GM19240 (cell line): Measurements from ENCODE around the gene TMOD3.
A peak's percentile ranks its signal among the peaks of the same experiment; 100 is the strongest.
"Not testable (repeated sequence)": the region's sequence is repeated elsewhere in the genome, so short reads cannot be mapped to it uniquely, and the experiment has no call there.

Source experiments
- DNase-seq: peaks from one replicate; pipeline ENCODE4 v3.0.0; 2011; ENCODE audit warnings: low spot score; ENCODE audit not compliant: insufficient read length

Gene TMOD3

DNA sequence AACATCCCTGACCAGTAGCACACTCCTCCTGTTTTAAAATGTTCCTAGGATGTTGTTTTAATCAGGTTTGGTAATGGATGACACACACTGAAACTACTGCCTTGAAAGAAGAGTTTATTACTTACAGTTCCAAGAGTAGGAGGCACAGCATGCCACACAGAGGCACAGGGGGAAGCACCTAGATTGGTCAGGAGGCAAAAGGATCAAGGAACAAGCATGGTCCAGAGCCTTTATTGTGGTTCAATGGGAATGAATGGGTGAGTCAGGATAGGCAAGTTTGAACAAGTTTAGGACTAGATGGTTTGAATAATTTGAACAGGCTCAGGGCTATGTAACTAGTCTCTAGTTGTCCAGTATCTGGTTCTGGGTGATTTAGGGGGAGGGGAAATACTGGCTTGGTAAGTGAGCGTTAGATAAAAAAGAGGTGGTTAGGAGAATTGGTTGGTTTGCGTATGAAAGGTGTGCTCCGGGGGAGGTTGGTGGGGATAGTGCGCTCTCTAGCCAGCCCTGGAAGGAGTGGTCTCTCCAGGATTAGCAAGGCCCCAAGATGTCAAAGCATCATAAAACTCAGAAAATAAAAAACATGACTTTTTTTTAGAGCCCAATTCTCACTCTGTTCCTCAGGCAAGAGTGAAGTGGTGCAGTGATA is 35.1 kb downstream of the TMOD3 start:
- DNase-seq, result no peak

DNA sequence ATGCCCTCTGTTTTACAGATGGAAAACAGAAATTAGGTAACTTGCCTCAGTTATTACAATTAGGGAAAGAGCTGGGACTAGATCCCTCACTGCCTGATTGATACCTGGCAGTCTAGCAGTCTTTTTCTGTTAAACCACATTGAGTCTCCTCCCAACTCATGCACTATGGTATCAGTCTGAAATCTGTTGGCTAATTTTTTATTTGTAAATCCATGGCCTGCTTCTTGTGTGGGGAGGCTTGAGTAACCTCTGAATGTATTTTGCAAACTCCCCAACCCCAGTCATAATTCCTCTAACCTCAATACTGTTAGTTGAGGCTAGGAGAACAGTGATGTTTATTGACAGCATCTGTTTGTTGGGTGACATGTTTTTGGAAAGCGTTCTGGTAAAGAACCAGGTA is 35.9 kb downstream of the TMOD3 start:
- DNase-seq, result no peak

DNA sequence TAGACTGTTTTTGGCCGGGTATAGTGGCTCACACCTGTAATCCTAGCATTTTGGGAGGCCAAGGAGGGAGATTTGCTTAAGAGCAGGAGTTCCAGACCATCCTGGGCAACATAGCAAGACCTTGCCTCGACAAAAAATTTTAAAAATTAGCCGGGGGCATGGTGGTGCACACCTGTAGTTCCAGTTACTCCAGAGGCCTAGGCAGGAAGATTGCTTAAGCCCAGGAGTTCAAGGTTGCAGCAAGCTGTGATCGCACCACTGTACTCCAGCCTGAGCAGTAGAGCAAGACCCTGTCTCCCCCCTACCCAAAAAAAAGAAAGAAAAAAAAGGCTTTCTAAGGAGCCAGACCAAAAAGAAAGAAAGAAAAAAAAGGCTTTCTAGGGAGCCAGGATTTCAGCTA is 36.7 kb downstream of the TMOD3 start:
- no peak for DNase-seq

DNA sequence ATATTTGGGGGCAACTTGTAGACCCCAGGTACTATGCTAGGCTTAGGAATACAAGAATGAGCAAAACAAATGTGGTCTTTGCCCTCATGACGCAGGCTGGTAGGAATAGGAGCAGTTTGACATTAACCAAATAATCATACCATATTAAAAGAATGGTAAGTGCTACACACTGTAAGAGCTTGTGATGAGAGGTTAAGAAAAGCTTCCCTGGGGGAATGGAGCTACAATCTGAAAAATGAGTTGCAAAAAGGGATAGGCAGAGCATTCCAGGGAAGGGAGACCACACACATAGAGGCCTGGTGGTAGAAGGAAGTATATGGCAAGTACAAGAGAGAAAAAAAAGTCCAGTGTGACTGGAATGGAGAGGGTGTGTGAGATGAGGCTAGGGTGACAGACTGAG is 37.3 kb downstream of the TMOD3 start:
- no peak for DNase-seq

DNA sequence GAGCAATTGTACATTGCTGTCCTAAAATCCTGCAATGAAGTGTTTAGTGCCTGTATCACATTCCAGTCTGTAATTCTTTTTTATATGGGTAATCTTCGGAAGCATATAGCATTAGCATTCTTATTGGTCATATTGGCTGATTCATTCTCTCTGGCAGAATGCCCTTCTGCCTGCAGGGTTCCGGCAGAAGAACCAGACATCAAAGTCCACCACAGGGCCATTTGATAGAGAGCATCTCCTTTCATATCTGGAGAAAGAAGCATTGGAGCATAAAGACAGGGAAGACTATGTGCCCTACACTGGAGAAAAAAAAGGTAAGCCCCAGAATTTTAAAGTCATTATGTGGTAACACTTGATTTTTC is 39.6 kb downstream of the TMOD3 start:
- DNase-seq, result no peak

DNA sequence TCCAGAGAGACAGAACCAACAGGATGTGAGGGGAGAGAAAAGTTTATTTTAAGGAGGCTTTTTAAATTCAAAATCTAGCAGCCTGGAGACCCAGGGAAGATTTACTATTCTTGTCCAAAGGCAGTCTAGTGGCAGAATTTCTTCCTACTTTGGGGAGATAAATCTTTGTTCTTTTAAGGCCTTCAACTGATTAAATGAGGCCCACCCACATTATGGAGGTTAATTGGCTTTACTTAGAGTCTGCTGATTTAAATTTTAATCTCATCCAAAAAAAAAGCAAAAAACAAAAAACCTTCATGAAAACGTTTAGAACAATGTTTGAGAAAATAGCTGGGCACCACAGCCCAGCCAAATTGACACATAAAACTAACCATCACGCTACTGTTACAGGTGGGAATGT is 41.3 kb downstream of the TMOD3 start:
- DNase-seq, result no peak

DNA sequence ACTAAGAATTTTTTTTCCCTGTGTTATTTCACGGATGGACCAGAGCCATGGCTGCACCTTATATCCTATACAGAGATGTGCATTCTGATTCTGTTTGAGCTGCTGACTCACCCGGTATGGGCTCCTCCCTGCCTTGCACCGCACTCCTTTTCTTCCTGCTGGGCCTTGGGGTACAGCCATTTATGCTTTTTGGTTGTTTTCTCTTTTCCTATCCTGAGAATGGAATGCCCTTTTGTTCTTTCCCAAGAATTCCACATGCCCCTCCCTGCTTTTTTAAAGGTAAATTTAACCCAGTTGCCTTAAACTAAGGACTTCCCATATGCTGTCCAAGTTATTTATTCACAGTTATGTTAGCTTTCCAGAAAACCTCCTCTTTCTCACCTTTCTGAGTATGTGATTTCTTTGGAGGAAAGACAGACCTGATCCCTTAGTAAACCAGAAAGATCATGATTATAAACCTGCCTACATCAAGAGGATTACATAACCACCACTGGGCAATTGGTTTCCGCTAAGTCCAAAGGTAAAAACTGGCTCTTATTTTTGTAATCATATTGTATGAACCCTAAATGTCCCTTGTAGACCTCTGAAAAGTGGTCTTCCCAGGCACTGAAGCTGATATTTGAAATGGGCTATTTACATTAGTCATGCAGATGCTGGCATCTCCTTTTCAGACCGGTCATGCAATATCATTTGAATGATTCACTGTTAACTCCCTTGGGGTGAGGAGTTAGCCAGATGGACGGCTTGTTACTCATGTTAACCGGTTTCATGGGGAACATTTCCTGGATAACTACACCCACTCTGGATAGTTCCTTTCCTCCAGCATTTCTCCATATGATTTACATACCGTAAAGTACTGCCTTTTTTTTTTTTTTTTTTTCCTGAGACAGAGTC is 45.5 kb downstream of the TMOD3 start:
- DNase-seq, result no peak

DNA sequence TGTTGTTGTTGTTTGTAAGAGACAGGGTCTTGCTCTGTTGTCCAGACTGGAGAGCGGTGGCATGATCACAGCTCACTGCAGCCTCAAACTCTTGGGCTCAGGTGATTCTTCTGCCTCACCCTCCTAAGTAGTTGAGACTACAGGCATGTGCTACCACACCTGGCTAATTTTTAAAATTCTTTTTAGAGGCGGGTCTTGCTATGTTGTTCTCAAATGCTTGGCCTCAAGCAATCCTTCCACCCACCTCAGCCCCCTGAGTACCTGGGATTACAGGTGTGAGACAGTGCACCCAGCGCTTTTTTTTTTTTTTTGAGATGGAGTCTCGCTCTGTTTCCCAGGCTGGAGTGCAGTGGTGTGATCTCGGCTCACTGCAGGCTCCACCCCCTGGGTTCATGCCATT is 46.7 kb downstream of the TMOD3 start:
- no peak for DNase-seq

DNA sequence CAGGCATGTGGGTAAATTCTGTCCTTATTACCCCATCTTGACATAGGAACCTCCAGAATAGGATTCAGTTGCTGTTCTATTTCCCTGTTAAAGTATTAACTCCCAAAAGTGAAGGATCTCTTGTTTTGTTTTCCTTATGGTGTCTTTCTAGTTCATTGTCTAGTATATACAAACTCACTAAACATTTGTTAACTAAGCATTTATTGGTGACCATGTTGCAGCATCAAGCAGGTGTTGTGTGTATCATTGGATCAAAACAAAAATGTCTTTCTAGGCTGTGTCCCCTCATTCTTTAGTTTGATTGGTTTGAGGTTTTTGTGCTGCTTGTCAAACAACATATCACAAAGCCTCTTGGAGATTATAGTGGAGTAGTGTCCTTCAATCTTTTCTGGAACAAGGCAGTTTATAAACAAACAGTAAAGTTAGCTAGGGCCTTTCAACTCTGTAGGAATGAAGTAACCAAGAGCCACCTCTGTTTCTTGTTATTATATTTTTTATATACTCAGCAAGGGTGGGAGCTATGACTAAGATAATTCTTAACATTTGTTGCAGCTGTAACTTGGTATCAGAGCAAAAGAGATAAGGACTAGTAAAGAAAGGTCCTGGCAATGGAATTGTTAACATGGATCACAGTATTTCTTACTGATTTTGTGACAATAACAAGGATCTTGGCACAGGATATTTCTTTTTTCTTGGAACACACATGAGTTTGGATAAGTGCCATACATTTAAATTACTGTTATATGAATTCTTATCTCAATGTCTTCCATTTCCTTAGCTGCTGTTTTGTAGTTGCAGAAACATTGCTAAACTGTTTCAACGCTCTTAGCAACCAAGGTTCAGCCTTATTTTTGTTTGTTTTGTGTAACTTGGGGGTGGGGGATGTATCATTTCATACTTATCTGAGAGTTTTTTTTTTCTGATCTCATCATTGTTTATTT is 49.3 kb downstream of the TMOD3 start:
- no peak for DNase-seq

DNA sequence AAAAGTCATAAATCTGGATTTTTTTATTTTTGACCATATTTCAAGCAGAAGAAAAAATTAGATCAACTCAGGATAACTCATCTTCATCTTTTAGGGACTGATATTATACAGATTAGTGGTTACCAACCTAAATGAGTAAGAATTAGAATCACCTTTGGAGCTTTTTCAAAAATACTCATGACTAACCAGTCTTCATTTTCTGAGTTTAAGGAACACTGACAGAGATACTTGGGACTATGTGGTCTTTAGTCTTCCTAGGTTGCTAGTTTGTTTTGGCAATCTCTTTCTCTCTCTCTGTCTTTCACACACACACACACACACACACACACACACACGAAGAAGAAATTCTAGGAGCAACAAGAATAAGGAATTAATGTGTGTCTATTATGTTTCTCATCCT is 50.1 kb downstream of the TMOD3 start:
- DNase-seq, result no peak

DNA sequence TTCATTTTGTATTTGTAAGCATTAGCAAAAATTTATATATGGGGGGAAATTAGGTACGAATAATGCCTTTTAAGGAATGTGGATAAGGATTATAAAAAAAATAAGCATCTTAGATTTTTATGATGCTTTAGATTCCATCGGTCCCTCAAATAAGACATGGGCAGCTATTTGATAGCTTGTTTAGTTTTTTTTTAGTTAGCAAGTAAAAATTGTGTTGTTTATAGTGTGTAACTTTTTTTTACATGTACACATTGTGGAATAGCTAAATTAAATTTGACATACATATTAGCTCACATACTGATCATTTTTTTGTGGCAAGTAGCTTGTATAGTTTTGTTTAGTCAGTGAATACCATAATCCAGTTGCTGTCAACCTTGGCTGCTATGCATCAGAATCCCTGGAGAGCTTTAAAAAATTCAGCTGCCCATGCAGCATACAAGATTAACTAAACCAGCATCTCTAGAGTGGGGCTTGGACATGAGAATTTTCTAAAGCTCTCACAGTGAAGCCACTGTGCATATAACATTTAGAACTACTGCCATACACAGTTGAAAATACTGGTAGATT is 53.9 kb downstream of the TMOD3 start:
- no peak for DNase-seq

DNA sequence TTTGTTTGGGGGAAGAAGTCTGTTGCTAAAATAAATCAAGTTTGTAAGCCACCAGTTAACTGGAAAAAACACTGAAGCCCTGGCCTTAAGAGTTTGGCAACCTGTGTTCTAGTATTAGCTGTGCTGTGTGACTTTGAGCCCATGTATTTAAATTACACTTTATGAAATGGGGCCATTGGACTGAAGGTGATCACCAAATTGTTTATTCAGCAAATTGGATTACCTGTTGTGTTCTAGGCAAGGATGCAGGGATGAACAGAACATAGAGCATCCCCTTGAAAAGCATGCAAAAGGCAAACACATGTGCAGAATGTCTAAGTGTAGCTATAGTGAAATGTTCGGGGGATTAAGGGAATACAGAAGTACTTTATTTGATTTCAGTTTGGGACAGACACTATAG is 54.6 kb downstream of the TMOD3 start:
- no peak for DNase-seq

DNA sequence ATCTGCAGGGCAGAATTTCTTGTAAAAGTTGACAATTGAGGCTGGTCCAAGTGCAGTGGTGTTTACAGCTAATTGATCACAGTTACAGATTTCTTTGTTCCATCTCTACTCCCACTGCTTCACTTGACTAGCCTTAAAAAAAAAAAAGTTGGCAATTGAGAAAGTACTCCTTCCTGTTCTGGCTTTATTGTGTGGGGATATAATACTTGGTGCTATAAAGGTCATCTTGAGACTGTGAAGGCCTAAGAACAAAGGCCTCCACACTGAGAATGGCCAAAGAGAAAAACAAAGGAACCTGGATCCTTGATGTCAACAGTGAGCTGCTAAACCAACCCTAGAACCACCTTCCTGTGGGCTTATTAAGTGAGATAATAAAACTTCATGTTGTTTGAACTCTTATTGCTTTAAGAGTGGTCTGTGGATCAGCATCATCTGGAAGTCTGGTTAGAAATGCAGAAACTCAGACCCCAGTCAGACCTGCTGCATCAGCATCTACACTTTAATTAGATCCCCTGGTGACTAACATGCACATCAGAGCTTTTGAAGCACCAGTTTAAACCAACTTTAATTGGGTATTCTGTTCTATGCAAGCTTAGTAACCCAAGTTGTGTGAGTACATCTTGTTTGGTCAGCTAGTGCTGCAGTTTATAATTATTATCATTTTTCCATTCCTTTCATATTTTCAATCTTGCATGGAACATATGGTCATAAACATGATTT is 55.2 kb downstream of the TMOD3 start:
- no peak for DNase-seq

DNA sequence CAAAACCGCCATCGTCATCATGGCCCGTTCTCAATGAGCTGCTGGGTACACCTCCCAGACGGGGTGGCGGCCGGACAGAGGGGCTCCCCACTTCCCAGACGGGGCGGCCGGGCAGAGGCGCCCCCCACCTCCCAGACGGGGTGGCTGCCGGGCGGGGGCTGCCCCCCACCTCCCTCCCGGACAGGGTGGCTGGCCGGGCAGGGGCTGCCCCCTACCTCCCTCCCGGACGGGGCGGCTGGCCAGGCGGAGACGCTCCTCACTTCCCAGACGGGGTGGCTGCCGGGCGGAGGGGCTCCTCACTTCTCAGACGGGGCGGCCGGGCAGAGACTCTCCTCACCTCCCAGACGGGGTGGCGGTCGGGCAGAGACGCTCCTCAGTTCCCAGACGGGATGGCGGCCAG is 56.3 kb downstream of the TMOD3 start:
- not testable (repeated sequence) for DNase-seq

DNA sequence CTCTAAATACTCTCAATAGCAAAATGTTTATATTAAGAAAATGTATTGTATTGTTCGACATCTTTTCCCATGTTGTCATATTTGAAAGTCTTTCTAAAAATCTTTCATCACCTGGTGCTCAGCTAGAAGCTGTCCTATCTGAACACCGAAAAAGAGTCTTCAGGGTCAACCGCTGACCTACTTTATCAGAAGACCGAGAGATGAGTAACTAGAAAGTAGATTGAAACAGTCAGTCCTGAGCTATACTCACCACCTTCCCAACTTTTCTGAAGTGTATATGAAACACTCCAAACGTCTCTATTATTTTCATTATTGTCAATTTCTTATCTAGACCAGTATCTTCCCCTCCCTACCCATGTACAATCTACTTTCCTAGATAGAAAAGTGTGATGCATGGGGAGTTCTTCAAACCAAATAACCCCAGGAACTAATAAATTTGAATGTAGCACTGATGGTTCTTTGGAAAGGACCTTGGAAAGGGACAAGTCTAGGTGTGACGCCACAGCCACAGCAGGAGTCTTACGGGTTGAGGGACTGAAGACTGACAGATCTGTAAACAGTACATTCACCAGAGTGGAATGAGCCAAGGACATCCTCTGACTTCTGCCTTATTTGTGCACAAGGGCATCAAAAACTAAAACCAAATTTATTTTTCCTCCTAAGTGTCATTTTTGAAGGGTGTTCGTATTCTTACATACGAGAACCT is 58.6 kb downstream of the TMOD3 start:
- DNase-seq, result no peak

DNA sequence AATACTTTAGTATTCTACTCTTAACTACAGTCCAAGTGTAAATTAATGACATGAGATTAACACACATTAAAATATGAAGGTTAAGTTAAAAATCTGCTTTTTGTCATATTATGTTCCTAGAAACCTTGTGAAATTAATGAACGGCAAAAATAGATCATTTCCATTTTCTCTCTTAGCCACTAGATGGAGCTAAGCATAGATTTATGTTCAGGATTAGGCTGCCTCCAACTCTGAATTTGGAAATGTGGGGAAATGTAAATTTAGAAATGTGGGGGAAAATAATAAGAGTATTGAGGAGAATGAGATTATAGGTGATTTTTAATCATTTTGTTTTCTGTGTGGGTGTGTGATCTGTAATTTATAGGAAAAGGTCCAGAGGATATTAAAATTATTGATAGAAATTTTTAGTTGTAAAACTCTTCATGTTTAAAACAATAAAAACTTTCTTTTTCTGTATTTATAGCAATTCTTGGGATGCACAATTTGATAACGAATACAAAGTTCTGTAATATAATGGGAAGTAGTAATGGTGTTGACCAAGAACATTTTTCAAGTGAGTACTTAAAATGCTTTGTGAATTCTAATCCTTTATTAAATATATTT is 59.2 kb downstream of the TMOD3 start:
- peak; percentile 11 for DNase-seq

DNA sequence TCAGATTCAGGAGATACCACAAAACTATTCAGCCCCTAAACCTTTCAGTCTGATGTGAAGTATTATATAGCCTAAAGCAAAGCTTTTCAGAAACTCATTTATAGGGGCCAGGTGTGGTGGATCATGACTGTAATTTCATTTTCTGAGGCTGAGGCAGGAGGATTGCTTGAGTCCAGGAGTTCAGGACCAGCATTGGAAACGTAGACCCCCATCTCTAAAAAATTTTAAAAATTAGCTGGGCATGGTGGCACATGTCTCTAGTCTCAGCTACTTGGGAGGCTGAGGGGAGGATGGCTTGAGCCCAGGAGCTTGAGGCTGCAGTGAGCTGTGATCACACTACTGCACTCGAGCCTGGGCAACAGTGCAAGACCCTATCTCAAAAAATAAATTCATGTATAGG is 60.0 kb downstream of the TMOD3 start:
- DNase-seq, result no peak

DNA sequence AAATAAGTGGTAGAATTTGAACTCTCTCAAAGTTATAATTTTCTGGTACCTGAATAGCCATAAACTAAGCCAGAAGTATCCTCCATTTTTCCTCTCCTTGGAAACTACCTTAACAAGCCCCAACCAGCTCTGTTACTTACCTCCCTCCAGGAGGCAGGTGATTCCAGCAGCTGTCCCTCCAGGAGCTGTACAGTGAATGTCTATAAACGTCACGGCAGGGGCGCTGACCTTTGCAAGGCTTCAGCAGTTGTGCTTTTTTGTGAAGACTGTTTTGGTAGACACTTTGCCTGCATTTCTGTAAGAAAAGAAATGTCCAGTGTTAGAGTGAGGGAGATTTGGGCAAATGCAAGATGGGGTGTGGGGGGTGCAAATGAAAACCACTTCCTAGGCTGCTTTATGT is 75.0 kb downstream of the TMOD3 start:
- no peak for DNase-seq

DNA sequence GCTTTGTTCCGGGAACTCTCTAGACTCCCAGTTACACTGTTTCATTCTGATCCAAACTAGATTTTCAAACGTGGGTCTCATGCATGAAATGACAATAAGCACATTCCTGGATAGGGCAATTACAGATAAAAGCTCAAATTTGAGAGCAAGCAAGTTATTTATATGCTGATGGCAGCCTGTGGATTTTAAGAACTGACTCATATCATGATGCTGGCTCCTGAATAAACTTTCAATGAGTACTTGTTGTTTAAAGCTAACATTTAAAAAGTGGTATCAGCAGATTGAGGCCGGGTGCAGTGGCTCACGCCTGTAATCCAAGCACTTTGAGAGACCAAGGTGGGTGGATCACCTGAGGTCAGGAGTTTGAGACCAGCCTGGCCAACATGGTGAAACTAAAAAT is 75.5 kb downstream of the TMOD3 start:
- DNase-seq, result no peak
